ENCODE data around the gene ATP2A1.

- TF ChIP-seq POLR2A (IDR thresholded peaks at IDR 0.05) (no peak), CTCF (IDR thresholded peaks at IDR 0.05) (no peak)
These were observed 15.0 kb downstream of the ATP2A1 start for GRCh38 chr16:28893291-28893690.

All from esophagus squamous epithelium (tissue), 4 donors.